ENCODE data around the gene ZNF431. TPM values are rescaled to one million over a fixed set of nuclear protein-coding genes. Genes with fewer than 3 reads are reported as not detected.

Gene ZNF431
- total and polyA plus RNA-seq, 9 of the 15 experiments (the other 6 are each of a cell fraction or from before 2014, with no cell fraction given) = 3.3 to 24.8 (median 13.5) TPM

DNA sequence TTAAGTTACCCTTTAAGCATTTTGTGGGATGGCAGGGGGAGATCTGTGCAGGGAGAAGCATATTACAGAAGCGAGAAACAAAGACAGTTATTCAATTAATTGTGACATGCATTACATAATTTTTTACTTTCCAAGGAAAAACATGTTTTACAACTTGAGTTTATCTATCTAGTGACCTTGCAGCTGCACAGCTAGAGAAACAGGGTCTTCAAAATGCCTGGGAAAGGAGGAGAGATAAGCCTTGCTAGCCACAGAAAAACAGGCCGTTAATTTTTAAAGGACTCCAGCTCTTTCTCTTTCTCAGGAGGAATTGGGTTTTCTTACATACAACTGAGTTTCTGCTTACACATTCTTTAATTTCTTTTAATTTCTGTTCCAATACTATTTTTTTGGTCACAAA lies 14.8 kb upstream of the ZNF431 start (continued):
- TF ChIP-seq STAT5A (IDR thresholded peaks at IDR 0.05; ENCODE audit: borderline replicate concordance, low read length) (peak; percentile 34; the same call in 1 of the 2 replicates), TCF3 (CRISPR knock-in tag; IDR thresholded peaks at IDR 0.05) (peak; percentile 77)
- TF ChIP-seq, protein P1, sequence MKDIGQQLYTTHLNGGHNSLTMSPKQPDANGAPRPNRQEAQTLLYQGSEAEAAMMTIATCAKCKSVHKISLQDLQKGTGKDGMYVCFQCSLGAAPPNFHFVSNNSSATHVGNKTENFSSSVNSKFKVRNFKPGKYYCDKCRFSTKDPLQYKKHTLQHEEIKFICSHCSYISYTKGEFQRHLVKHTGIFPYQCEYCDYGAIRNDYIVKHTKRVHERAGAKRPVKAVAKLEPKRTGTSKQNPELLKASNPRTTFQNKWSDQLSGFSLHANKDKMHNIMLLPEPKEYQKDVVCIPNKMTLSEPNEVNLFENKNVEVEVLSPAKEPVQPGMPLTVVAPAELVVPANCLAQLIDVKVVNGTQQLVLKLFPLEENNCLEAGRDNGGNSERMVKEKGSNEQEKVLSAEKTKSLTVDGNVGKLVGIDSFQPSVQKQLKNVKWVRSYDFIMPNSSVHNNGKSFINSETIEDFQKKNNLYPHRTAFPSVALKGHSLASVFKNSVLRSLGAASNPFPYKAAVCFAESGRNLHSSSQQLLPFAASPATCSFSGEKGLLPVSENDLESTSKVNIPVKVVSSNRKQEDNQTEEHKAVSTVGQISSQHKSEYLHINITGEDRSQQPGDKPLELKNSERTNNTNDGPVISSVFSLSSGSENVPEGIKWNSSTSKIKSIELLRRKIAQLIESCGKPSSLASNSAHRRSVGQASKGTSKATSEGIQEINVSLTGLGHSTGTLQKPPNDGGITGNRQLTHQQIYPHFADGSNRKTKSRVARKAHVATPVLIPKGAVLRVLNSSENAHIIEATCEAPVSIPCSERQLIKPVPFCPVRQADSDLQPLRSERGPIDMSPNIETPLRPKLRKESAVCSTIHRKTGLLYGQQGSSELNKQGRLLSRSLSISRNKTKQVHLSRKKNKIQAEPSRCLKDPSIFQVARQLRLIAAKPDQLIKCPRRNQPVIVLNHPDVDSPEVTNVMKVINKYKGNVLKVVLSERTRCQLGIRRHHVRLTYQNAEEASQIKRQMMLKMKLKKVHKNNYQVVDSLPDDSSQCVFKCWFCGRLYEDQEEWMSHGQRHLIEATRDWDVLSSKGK (CRISPR knock-in tag; IDR thresholded peaks at IDR 0.05) = no peak

DNA sequence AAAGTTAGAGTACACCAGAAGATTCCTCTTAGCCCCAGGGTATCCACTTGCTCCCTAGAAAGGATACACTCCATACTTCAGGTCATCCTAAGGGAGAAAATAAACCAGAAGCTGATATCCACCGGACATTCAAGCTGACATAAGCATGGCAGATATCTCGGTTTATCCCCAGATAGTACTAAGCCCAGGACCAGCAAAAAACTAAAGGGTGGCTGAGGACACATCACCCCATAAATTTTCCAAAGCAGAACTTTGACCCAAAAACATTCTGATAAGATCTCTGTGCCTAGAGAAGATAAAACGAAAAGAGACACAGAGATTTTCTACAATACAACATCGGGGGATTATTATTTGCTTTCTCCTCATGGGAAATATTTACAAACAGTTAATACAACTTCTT lies 13.9 kb upstream of the ZNF431 start:
- Histone ChIP-seq H3K27me3 (ENCODE audit: control insufficient read depth in 2 of 2, insufficient read depth in 2 of 2, low read length in 2 of 2) (no peaks in the 10 kb centered on the region), H3K9me1 (ENCODE audit: control insufficient read depth, insufficient read depth, low read length) (no peaks in the 10 kb centered on the region), H2AFZ (ENCODE audit: low read depth, low read length) (peak overlapping the region; percentile 59), H3K27ac (ENCODE audit: extremely low read depth, low read depth, low read length) (peak overlapping the region; percentile 54; the same call in 1 of the 3 replicates), H3K9me3 (replicated peaks; ENCODE audit: control insufficient read depth, insufficient read depth, low read depth, low read length) (peaks cover 9% of the 10 kb centered on the region), H3K4me2 (ENCODE audit: insufficient read depth, low read length) (peak overlapping the region; percentile 19; the same call in 1 of the 2 replicates), H4K20me1 (replicated peaks; ENCODE audit: control insufficient read depth, insufficient read depth, low read length) (no peaks in the 10 kb centered on the region), H3K4me1 (replicated peaks in 1 of 2; ENCODE audit: control insufficient read depth in 2 of 2, insufficient read depth in 2 of 2, low read length in 2 of 2) (peaks cover 0 to 17% of the 10 kb centered on the region in 2 experiments; a peak in 2 of 5 replicates), H3K79me2 (ENCODE audit: control insufficient read depth, insufficient read depth, low read length) (no peaks in the 10 kb centered on the region), H3K9ac (ENCODE audit: insufficient read depth in 1 of 2, low read depth in 2 of 2, low read length in 2 of 2) (no peak overlapping the region), H3K4me3 (no peak overlapping the region), H3K36me3 (ENCODE audit: control insufficient read depth, insufficient read depth, low read length) (no peaks in the 10 kb centered on the region)
- ChIA-PET CTCF (ENCODE audit: low intra/inter-chr PET ratio) (no interaction called here), POLR2A (interaction anchor here (1.3 to 1.7 kb wide), 4 partner anchors 13 to 45 kb away, joined by 5 to 10 read pairs (median 6); partner anchors contain the start of genes ZNF431 and ZNF714)
- BruUV-seq (replicated peaks) = no TSS peak
- intact Hi-C loops (cut with micrococcal nuclease) (no loop called here), in situ Hi-C loops (cut with MboI) (no loop called here)
- DNase-seq (ENCODE audit: extremely low read depth in 1 of 4, low spot score in 3 of 4) = peak in 1 of 4 experiments; percentile 23
- 0% methylated on average over 4 of the region's 4 CpGs for WGBS (ENCODE audit: insufficient coverage, low coverage, missing lambda C conversion rate)
- ATAC-seq = peak; percentile 51
- no peak for FAIRE-seq
- TF ChIP-seq ELF2 (CRISPR knock-in tag; IDR thresholded peaks at IDR 0.05) (no peak), TCFL5 (CRISPR knock-in tag; conservative IDR thresholded peaks at IDR 0.05) (no peak), RCOR1 (IDR thresholded peaks at IDR 0.05; ENCODE audit: borderline replicate concordance in 1 of 2, low read depth in 2 of 2, low read length in 2 of 2) (peak in 1 of 2 experiments; percentile 39; a peak in 1 of 4 replicates), NR4A1 (CRISPR knock-in tag; IDR thresholded peaks at IDR 0.05) (no peak), NR4A1 (tag; IDR thresholded peaks at IDR 0.05) (no peak), KLF10 (CRISPR knock-in tag; IDR thresholded peaks at IDR 0.05) (no peak), BMI1 (IDR thresholded peaks at IDR 0.05; ENCODE audit: low read length) (no peak), MAFF (IDR thresholded peaks at IDR 0.05; ENCODE audit: low read length) (no peak), FOXJ2 (tag; IDR thresholded peaks at IDR 0.05) (0 out of 2 replicates have a peak, but pooled peaks have one; percentile 59)
- TF ChIP-seq, protein P2, sequence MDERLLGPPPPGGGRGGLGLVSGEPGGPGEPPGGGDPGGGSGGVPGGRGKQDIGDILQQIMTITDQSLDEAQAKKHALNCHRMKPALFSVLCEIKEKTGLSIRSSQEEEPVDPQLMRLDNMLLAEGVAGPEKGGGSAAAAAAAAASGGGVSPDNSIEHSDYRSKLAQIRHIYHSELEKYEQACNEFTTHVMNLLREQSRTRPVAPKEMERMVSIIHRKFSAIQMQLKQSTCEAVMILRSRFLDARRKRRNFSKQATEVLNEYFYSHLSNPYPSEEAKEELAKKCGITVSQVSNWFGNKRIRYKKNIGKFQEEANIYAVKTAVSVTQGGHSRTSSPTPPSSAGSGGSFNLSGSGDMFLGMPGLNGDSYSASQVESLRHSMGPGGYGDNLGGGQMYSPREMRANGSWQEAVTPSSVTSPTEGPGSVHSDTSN (CRISPR knock-in tag; IDR thresholded peaks at IDR 0.05; ENCODE audit: low read depth) = no peak
- TF ChIP-seq, protein P2 (tag; conservative IDR thresholded peaks at IDR 0.05; ENCODE audit: low read depth) = peak; percentile 67
- TF ChIP-seq, protein P3, sequence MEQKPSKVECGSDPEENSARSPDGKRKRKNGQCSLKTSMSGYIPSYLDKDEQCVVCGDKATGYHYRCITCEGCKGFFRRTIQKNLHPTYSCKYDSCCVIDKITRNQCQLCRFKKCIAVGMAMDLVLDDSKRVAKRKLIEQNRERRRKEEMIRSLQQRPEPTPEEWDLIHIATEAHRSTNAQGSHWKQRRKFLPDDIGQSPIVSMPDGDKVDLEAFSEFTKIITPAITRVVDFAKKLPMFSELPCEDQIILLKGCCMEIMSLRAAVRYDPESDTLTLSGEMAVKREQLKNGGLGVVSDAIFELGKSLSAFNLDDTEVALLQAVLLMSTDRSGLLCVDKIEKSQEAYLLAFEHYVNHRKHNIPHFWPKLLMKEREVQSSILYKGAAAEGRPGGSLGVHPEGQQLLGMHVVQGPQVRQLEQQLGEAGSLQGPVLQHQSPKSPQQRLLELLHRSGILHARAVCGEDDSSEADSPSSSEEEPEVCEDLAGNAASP (IDR thresholded peaks at IDR 0.05) = no peak
